B cell (primary cell): ENCODE measurements around the gene AGPAT3. TPM values are rescaled to one million over a fixed set of nuclear protein-coding genes. Genes with fewer than 3 reads are reported as not detected.

Source experiments
- ATAC-seq: fragments of 200-7000 bp; cut with Tn5 transposase; one replicate; pipeline ENCODE4 v1.10.0; 2021; ENCODE audit warnings: low read depth, mild to moderate bottlenecking, moderate number of reproducible peaks, moderate library complexity
- CTCF ChIA-PET: fragments of 350-600 bp; sonication (Branson Sonifier 250); formaldehyde crosslinking; loops from one replicate; lab custom pipeline; 2021; ENCODE audit warnings: antibody characterized with exemption, inconsistent platforms; lab: Charles Lee
- POLR2A ChIA-PET: fragments of 350-600 bp; sonication (Branson Sonifier 250); formaldehyde crosslinking; loops from one replicate; lab custom pipeline; 2021; ENCODE audit warnings: antibody characterized with exemption; lab: Charles Lee
- DNase-seq: peaks from one replicate; pipeline ENCODE4 v3.0.0; 2013
- H2AFZ ChIP-seq: 2 replicates; pipeline ENCODE4 v1.6.1; 2012; ENCODE audit warnings: mild to moderate bottlenecking, low read depth, low read length; ENCODE audit not compliant: insufficient read depth, poor library complexity, severe bottlenecking
- H3K27ac ChIP-seq, 2 donors: 1 replicate in 1 of 2; 2 replicates in 1 of 2; pipeline ENCODE4 v1.5.1; 2012 to 2013; ENCODE audit warnings: low read length in 2 of 2, mild to moderate bottlenecking in 2 of 2, moderate library complexity in 1 of 2
- H3K27me3 ChIP-seq, 4 experiments: fragments of 200-600 bp in 1 of 4; sonication (generic) in 1 of 4; replicated peaks in 1 of 4; 1 replicate in 2 of 4; 2 replicates in 2 of 4; pipeline versions ENCODE4 v1.6.1 to v1.7.0; 2013 to 2016; ENCODE audit warnings: low read length in 3 of 4, mild to moderate bottlenecking in 2 of 4, mixed read lengths in 1 of 4, moderate library complexity in 1 of 4; ENCODE audit not compliant: insufficient read depth in 4 of 4, control insufficient read depth in 3 of 4; ENCODE audit errors: control extremely low read depth in 1 of 4
- H3K36me3 ChIP-seq, 2 experiments: replicated peaks in 1 of 2; 1 replicate in 1 of 2; 2 replicates in 1 of 2; pipeline versions ENCODE4 v1.6.1 to v1.7.1; 2013; ENCODE audit warnings: low read length in 1 of 2; ENCODE audit not compliant: insufficient read depth in 2 of 2, control insufficient read depth in 1 of 2; ENCODE audit errors: control extremely low read depth in 1 of 2, extremely low read depth in 1 of 2
- H3K4me1 ChIP-seq, 2 donors: fragments of 200-600 bp in 1 of 2; sonication (generic) in 1 of 2; 1 replicate in 1 of 2; 2 replicates in 1 of 2; pipeline versions ENCODE4 v1.5.1 to v1.6.1; 2013 to 2017; ENCODE audit warnings: low read length in 2 of 2; ENCODE audit not compliant: control insufficient read depth in 2 of 2, insufficient read depth in 2 of 2
- H3K4me2 ChIP-seq: replicated peaks from 2 replicates; pipeline ENCODE3; 2012; ENCODE audit warnings: mild to moderate bottlenecking, low read depth, low read length; ENCODE audit not compliant: poor library complexity, severe bottlenecking
- H3K4me3 ChIP-seq, 5 experiments: fragments of 200-600 bp in 1 of 5; sonication (generic) in 1 of 5; 1 replicate in 3 of 5; 2 replicates in 2 of 5; pipeline versions ENCODE4 v1.5.1 to v1.7.0; 2011 to 2016; ENCODE audit warnings: low read length in 4 of 5, mild to moderate bottlenecking in 4 of 5, low read depth in 2 of 5, control low read depth in 1 of 5, moderate library complexity in 1 of 5; ENCODE audit not compliant: insufficient read depth in 1 of 5; ENCODE audit errors: control extremely low read depth in 1 of 5, extremely low read depth in 1 of 5
- H3K79me2 ChIP-seq: fragments of 200-600 bp; sonication (generic); one replicate; pipeline ENCODE4 v1.6.0; 2016; ENCODE audit warnings: low read length; ENCODE audit not compliant: control insufficient read depth, insufficient read depth
- H3K9ac ChIP-seq: fragments of 200-600 bp; sonication (generic); 2 replicates; pipeline ENCODE4 v1.6.1; 2017; ENCODE audit warnings: mild to moderate bottlenecking, low read length, moderate library complexity
- H3K9me3 ChIP-seq, 3 donors: one replicate each; pipeline versions ENCODE4 v1.6.1 to v1.7.1; 2013; ENCODE audit warnings: low read length in 2 of 3; ENCODE audit not compliant: control insufficient read depth in 2 of 3, insufficient read depth in 1 of 3; ENCODE audit errors: control extremely low read depth in 1 of 3
- H4K20me1 ChIP-seq: 2 replicates; pipeline ENCODE4 v1.6.0; 2012; ENCODE audit warnings: mild to moderate bottlenecking, low read length; ENCODE audit not compliant: insufficient read depth, control insufficient read depth, poor library complexity, severe bottlenecking
- H3K27ac Mint-ChIP-seq: one replicate; pipeline ENCODE4 v1.8.0; 2021; ENCODE audit warnings: mixed read lengths
- H3K27me3 Mint-ChIP-seq: one replicate; pipeline ENCODE4 v1.8.0; 2021; ENCODE audit warnings: mixed read lengths
- H3K4me1 Mint-ChIP-seq: one replicate; pipeline ENCODE4 v1.8.0; 2021; ENCODE audit warnings: mixed read lengths
- H3K4me3 Mint-ChIP-seq: one replicate; pipeline ENCODE4 v1.8.0; 2021; ENCODE audit warnings: mixed read lengths
- H3K9me3 Mint-ChIP-seq: one replicate; pipeline ENCODE4 v1.8.0; 2022; ENCODE audit warnings: mixed read lengths; ENCODE audit not compliant: insufficient read depth
- CTCF ChIP-seq: fragments of 200-600 bp; IDR thresholded peaks from one replicate; pipeline ENCODE4 v1.8.0; 2022; ENCODE audit warnings: antibody characterized with exemption, mild to moderate bottlenecking
- EZH2 ChIP-seq: IDR thresholded peaks from 2 replicates; pipeline ENCODE4 v1.6.1; 2012; ENCODE audit warnings: borderline replicate concordance, low read depth, mild to moderate bottlenecking, moderate library complexity, low read length; ENCODE audit not compliant: insufficient read depth, poor library complexity, severe bottlenecking
- WGBS: methylation state at CpG from one replicate; pipeline ENCODE4 v1.1.5; 2013; ENCODE audit warnings: missing lambda C conversion rate; ENCODE audit not compliant: insufficient coverage; 5-methylcytosine and 5-hydroxymethylcytosine counted together
- intact Hi-C: fragments of 100-400 bp; cut with micrococcal nuclease; formaldehyde crosslinking; loops from one replicate; pipeline ENCODE4 v1.10.0; 2022
- polyA plus RNA-seq: library from polyadenylated mRNA; depleted of rRNA; stranded (reverse); fragments of >200 nt; gene quantifications from 2 replicates; pipeline ENCODE4 v1.2.3, GENCODE V29; 2012
- total RNA-seq, 2 donors: library from RNA; stranded (reverse); fragments of 120-200 nt in 1 of 2; gene quantifications; 1 replicate in 1 of 2; 2 replicates in 1 of 2; pipeline versions ENCODE4 v1.2.3 to v1.2.4, GENCODE V29; 2013 to 2022

AGPAT3 gene
- total and polyA plus RNA-seq, 2 donors (not counting 1 experiment from before 2014, with no cell fraction given), result 14.3 to 49.3 TPM

GRCh38 chr21:43940329-43941050 is 75.5 kb downstream of the AGPAT3 start:
- no peak overlapping the region for H3K27ac ChIP-seq
- WGBS, result 91% methylated on average over 20 of the region's 21 CpGs
- no peak for ATAC-seq
- peaks cover 61% of the 10 kb centered on the region for H3K79me2 ChIP-seq
- H3K4me2 ChIP-seq, result no peak overlapping the region
- H3K9me3 ChIP-seq, result peaks cover 0 to 6% (median 0%) of the 10 kb centered on the region in 3 donors
- no peaks in the 10 kb centered on the region for H3K27me3 ChIP-seq
- peaks cover 76% of the 10 kb centered on the region for H4K20me1 ChIP-seq
- no peak overlapping the region for H3K4me3 ChIP-seq
- ChIA-PET POLR2A (interaction anchor here (0.7 kb wide), 1 partner anchor 344 kb away, joined by 3 read pairs; no protein-coding TSS in a partner anchor), CTCF (interaction anchor here (1.0 to 3.5 kb wide), 5 partner anchors 9 to 129 kb away, joined by 4 to 16 read pairs (median 5); no protein-coding TSS in a partner anchor)
- H3K4me1 ChIP-seq, result peaks cover 9 to 23% of the 10 kb centered on the region in 2 donors
- H3K9ac ChIP-seq, result no peak overlapping the region
- no peaks in the 10 kb centered on the region for H3K27me3 Mint-ChIP-seq
- H3K36me3 ChIP-seq, result no peaks in the 10 kb centered on the region
- H3K4me1 Mint-ChIP-seq, result peaks cover 20% of the 10 kb centered on the region
- no peak overlapping the region for H2AFZ ChIP-seq
- H3K4me3 Mint-ChIP-seq, result no peak overlapping the region
- TF ChIP-seq EZH2 (no peak), CTCF (no peak)
- H3K27ac Mint-ChIP-seq, result no peak overlapping the region
- H3K9me3 Mint-ChIP-seq, result no peaks in the 10 kb centered on the region
- intact Hi-C loops, result no loop called here
- DNase-seq, result no peak

- no peak overlapping the region for H3K4me3 ChIP-seq
- peaks cover 8 to 22% of the 10 kb centered on the region in 2 donors for H3K4me1 ChIP-seq
- H3K9ac ChIP-seq, result no peak overlapping the region
- no peaks in the 10 kb centered on the region for H3K36me3 ChIP-seq
- H3K4me2 ChIP-seq, result no peak overlapping the region
- DNase-seq (no peak), ATAC-seq (no peak)
- Mint-ChIP-seq H3K4me3 (no peak overlapping the region), H3K27me3 (no peaks in the 10 kb centered on the region), H3K27ac (no peak overlapping the region), H3K9me3 (no peaks in the 10 kb centered on the region), H3K4me1 (peaks cover 20% of the 10 kb centered on the region)
- H2AFZ ChIP-seq, result no peak overlapping the region
- 99% methylated on average over 20 of the region's 20 CpGs for WGBS
- ChIA-PET CTCF (no interaction called here), POLR2A (no interaction called here)
- peaks cover 70% of the 10 kb centered on the region for H4K20me1 ChIP-seq
- no peaks in the 10 kb centered on the region for H3K27me3 ChIP-seq
- peaks cover 0 to 2% (median 0%) of the 10 kb centered on the region in 3 donors for H3K9me3 ChIP-seq
- intact Hi-C loops, result no loop called here
- peaks cover 74% of the 10 kb centered on the region for H3K79me2 ChIP-seq
- TF ChIP-seq CTCF, result no peak
- no peak for TF ChIP-seq EZH2
- H3K27ac ChIP-seq, result no peak overlapping the region
These were observed 77.2 kb downstream of the AGPAT3 start for GRCh38 chr21:43942201-43942600.
